ENCODE measurements around the gene ZNF346.

The ZNF346 gene

DNA sequence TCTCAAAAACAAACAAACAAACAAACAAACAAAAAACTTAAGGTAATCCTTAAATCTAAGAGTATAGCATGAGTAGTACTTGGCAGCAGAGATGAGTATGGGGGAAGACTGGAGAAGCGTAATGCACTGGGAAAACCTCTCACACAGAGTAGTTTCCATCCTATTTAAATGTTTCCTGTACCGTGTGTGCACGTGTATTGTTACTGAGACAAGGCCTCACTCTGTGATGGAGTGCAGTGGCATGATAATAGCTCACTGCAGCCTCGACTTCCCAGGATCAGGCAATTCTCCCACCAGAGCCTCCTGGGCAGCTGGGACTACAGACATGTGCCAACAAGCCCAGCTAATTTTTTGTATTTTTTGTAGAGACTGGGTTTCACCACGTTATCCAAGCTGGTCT lies 18.8 kb upstream of the ZNF346 start:
- TF ChIP-seq, protein P1, sequence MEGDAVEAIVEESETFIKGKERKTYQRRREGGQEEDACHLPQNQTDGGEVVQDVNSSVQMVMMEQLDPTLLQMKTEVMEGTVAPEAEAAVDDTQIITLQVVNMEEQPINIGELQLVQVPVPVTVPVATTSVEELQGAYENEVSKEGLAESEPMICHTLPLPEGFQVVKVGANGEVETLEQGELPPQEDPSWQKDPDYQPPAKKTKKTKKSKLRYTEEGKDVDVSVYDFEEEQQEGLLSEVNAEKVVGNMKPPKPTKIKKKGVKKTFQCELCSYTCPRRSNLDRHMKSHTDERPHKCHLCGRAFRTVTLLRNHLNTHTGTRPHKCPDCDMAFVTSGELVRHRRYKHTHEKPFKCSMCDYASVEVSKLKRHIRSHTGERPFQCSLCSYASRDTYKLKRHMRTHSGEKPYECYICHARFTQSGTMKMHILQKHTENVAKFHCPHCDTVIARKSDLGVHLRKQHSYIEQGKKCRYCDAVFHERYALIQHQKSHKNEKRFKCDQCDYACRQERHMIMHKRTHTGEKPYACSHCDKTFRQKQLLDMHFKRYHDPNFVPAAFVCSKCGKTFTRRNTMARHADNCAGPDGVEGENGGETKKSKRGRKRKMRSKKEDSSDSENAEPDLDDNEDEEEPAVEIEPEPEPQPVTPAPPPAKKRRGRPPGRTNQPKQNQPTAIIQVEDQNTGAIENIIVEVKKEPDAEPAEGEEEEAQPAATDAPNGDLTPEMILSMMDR (IDR thresholded peaks at IDR 0.05; ENCODE audit: low read depth, low read length, missing control alignments) = no peak
- no peak overlapping the region for H3K4me3 ChIP-seq (ENCODE audit: low read depth, low read length)
- DNase-seq (ENCODE audit: low read depth) = no peak
- in situ Hi-C loops (cut with HindIII; ENCODE audit: low sequenced_read_pairs) = no loop called here

DNA sequence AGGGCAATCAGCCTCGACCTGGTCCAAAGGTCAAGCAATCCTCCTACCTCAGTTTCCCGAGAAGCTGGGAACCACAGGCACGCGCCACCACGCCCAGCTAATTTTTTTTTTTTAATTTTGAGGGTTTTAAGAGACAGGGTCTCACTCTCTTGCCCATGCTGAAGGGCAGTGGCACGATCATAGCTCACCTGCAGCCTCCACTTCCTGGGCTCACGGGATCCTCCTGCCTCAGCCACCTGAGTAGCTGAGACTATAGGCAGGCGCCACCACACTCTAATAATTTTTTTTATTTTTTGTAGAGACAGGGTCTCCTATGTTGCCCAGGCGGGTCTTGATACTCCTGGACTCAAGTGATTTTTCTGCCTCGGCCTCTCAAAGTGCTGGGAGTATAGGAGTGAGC lies 17.5 kb upstream of the ZNF346 start:
- DNase-seq (ENCODE audit: low read depth) = no peak
- in situ Hi-C loops (cut with HindIII; ENCODE audit: low sequenced_read_pairs) = no loop called here
- H3K4me3 ChIP-seq (ENCODE audit: low read depth, low read length) = peak overlapping the region; percentile 87
- TF ChIP-seq, protein P1 (IDR thresholded peaks at IDR 0.05; ENCODE audit: low read depth, low read length, missing control alignments) = no peak

DNA sequence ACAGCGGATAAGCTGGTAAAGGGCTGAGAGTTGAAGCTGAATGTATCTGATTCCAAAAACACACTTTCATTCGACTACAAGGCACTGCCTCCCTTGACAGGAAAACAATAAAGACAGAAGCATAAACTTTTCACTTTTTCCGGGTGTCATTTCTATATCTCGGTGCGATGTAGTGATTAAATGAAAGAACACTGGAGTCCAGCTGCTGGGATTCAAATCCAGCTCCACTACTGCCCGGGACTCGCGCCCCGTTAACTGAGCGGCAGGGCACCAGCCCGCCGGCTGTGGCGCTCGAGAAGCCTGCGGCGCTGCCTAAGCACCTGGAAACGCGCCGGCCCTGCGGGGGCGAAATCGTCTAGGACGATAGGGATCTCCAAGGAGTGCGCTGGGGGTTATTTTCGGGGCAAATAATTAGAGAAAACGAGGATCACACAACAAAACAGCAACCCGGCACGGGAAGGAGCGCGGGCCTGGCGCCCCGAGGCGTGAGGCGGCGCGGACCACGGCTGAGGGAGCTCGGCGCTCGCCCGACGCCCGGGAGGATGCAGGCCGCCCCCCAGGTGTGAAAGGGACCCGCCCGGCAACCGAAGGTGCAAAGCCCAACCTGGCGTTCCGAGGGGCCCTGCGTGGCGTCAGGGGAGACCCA lies 16.8 kb upstream of the ZNF346 start:
- TF ChIP-seq, protein P1 (IDR thresholded peaks at IDR 0.05; ENCODE audit: low read depth, low read length, missing control alignments) = peak; percentile 65
- no peak for DNase-seq (ENCODE audit: low read depth)
- peak overlapping the region; percentile 87 for H3K4me3 ChIP-seq (ENCODE audit: low read depth, low read length)
- in situ Hi-C loops (cut with HindIII; ENCODE audit: low sequenced_read_pairs) = no loop called here

DNA sequence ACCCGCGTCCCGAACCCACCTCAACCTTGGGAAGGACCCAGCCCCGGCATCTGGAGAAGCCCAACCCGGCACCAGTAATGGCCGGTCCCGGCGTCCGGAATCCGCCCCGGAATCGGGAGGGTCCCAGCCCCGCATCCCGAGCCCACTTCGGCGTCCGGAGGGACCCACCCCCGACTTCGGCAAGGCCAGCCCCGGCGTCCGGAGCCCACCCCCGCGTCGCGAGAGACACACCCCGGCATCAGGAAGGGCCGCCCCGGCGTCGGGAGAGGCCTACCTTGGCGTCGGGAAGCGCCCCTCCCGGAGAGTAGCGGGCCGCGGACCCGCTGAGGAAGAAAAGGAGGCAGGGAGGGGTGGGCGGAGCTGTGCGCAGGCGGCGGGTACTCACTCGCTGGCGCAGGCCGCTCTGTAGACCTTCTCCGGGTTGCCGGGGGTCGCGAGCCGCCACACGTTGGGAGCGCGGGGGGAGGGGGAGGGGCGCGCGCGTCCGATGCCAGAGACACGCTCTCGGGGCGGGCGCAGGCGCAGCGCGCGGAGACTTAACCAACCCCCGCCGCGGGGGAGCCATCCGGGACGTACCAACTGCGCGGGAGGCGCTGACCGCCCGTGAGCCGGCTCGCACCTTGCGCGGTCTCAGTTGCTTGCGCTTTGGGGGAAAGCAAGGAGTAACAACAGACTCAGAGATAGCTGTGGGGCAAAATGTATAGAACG lies 16.1 kb upstream of the ZNF346 start, which contains the start of gene UIMC1:
Gene UIMC1 (minus strand): TSS at position 515 of the 708 bp plus-strand sequence. CDS start 24,164 bp downstream, outside the sequence.
- in situ Hi-C loops (cut with HindIII; ENCODE audit: low sequenced_read_pairs) = no loop called here
- TF ChIP-seq, protein P1 (IDR thresholded peaks at IDR 0.05; ENCODE audit: low read depth, low read length, missing control alignments) = no peak
- DNase-seq (ENCODE audit: low read depth) = peak; percentile 75
- peak within 1 kb of the TSS; percentile 87 for H3K4me3 ChIP-seq (ENCODE audit: low read depth, low read length)

DNA sequence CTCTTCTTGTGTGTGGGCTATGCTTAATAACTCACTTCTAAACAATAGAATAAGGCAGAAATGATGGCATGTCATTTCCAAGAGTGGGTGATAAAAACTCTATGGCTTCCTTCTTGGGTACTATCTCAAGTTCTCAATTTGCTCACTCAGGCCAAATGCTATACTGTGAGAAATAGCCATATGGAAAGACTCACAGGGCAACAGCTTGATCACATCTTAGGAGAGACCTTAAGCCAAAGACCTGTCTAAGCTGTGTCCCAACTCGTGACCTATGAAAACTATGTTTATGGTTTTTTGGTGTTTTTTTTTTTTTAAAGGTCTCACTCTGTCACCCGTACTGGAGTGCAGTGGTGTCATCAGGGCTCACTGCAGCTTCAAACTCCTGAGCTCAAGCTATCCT lies 13.8 kb upstream of the ZNF346 start:
- no peak overlapping the region for H3K4me3 ChIP-seq (ENCODE audit: low read depth, low read length)
- in situ Hi-C loops (cut with HindIII; ENCODE audit: low sequenced_read_pairs) = no loop called here
- DNase-seq (ENCODE audit: low read depth) = no peak
- TF ChIP-seq, protein P1 (IDR thresholded peaks at IDR 0.05; ENCODE audit: low read depth, low read length, missing control alignments) = no peak

DNA sequence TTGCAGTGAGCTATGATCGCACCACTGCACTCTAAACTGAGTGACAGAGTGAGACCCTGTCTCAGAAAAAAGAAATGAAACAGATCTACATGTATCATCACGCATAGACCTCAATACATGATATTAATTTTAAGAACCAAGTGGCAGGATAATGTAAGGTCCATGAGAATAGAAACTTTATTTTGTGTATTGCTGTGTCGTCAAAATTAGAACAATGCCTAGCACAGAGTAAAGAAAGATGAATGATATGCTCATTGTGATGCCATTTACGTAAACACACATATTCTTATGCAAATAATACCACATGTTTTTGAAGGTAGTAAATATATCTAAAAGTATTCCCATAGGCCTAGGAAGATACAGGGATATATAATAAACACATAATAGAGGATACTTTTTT lies 12.3 kb upstream of the ZNF346 start:
- no peak for DNase-seq (ENCODE audit: low read depth)
- in situ Hi-C loops (cut with HindIII; ENCODE audit: low sequenced_read_pairs) = no loop called here
- TF ChIP-seq, protein P1 (IDR thresholded peaks at IDR 0.05; ENCODE audit: low read depth, low read length, missing control alignments) = no peak
- H3K4me3 ChIP-seq (ENCODE audit: low read depth, low read length) = no peak overlapping the region

Data from astrocyte of the cerebellum (primary cell).